ENCODE measurements around the gene MIOX. TPM values are rescaled to one million over a fixed set of nuclear protein-coding genes. Genes with fewer than 3 reads are reported as not detected.

Gene MIOX
- total and polyA plus RNA-seq, 11 donors = not detected

DNA sequence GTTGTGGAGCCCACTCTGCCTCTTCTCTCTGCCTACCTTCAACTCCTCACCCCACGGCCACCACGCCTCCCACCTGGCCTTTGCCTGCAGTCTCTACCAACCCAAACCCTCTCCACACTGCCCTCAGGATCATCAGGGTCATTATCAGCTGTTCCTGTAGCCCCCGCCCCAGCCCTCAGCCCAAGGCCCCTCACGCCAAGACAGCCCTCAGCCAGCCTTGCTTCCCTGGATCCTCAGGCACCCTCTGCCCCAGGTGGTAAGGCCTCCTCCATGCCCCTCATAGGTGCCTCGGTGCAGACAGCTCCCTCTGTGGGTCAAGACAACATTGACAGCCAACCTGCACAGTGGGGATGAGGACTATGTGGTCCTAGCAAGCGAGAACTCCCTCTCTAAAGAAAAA, 13.6 kb upstream of the MIOX start:
- Histone ChIP-seq H3K4me1 (peaks cover 0 to 67% (median 55%) of the 10 kb centered on the region in 12 donors), H3K27ac (no peak overlapping the region), H3K27me3 (no peaks in the 10 kb centered on the region), H3K4me3 (peak overlapping the region in 7 of 12 donors; percentile 82 to 93 (median 87)), H3K36me3 (peaks cover 0 to 1% (median 0%) of the 10 kb centered on the region in 9 donors), H3K9me3 (no peaks in the 10 kb centered on the region)
- DNase-seq (no peak), ATAC-seq (no peak)
- intact Hi-C loops (cut with DNase I) = no loop called here
- WGBS, 4 donors = 78 to 95% (median 81%) methylated on average over 5 to 6 of the region's 6 CpGs
- TF ChIP-seq, protein P1, sequence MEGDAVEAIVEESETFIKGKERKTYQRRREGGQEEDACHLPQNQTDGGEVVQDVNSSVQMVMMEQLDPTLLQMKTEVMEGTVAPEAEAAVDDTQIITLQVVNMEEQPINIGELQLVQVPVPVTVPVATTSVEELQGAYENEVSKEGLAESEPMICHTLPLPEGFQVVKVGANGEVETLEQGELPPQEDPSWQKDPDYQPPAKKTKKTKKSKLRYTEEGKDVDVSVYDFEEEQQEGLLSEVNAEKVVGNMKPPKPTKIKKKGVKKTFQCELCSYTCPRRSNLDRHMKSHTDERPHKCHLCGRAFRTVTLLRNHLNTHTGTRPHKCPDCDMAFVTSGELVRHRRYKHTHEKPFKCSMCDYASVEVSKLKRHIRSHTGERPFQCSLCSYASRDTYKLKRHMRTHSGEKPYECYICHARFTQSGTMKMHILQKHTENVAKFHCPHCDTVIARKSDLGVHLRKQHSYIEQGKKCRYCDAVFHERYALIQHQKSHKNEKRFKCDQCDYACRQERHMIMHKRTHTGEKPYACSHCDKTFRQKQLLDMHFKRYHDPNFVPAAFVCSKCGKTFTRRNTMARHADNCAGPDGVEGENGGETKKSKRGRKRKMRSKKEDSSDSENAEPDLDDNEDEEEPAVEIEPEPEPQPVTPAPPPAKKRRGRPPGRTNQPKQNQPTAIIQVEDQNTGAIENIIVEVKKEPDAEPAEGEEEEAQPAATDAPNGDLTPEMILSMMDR (IDR thresholded peaks at IDR 0.05) = peak in 2 of 12 donors; percentile 7 to 17
- no peak for TF ChIP-seq POLR2A (IDR thresholded peaks at IDR 0.05)

DNA sequence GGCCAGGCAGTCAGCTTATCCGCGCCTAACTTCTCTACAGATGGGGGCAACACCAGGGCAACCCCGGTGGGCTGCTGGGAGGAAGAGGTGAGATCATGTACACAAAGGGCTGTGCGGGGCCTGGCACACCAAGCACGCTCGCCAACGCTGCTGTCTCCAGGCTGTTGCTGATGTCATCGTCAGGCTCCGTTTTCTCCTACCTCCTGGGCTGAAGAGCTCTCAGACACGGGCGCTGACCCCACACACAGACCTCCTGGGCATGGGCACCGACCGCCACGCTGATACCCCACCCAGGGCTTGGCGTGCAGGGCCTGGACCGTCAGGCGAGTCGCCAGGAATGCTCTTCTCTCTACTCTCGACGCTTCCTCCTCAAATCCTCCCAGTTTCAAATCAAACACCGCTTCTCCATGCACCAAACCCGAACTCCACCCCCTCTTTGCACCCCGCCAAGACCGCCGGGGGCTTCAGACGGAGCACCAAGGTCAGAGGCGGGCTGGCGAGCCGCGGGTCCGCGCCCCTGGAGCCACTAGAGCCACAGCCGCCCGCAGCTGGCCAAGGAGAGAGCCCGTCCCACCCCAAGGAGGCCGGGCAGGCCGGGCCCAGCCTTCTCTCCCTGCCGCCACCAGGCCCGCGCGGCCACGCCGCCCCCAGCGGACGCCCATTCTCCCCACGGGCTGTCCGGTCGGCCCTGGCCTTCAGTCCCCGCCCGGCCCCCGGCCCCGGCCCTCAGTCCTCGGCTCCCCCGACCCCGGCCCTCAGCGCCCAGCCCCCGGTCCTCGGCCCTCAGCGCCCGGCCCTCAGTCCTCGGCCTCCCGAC, 12.6 kb upstream of the MIOX start:
- Histone ChIP-seq H3K4me1 (peaks cover 0 to 57% (median 52%) of the 10 kb centered on the region in 12 donors), H3K9me3 (no peaks in the 10 kb centered on the region), H3K27ac (peak overlapping the region in 9 of 12 donors; percentile 21 to 87 (median 67)), H3K4me3 (peak overlapping the region; percentile 78 to 93 (median 87)), H3K27me3 (peaks cover 0 to 2% (median 0%) of the 10 kb centered on the region in 9 donors), H3K36me3 (no peaks in the 10 kb centered on the region)
- ATAC-seq (peak in 2 of 4 donors; percentile 25 to 38), DNase-seq (peak in 3 of 5 donors; percentile 36 to 72 (median 42))
- TF ChIP-seq, protein P1 (IDR thresholded peaks at IDR 0.05) = no peak
- no peak for TF ChIP-seq POLR2A (IDR thresholded peaks at IDR 0.05)
- intact Hi-C loops (cut with DNase I) = loop anchor here in 1 of 10 donors (2.0 kb wide), 1 partner anchor 33 kb away; the partner anchor contains the start of gene LMF2
- WGBS, 4 donors = 5 to 14% (median 9%) methylated on average over 23 to 62 of the region's 62 CpGs

DNA sequence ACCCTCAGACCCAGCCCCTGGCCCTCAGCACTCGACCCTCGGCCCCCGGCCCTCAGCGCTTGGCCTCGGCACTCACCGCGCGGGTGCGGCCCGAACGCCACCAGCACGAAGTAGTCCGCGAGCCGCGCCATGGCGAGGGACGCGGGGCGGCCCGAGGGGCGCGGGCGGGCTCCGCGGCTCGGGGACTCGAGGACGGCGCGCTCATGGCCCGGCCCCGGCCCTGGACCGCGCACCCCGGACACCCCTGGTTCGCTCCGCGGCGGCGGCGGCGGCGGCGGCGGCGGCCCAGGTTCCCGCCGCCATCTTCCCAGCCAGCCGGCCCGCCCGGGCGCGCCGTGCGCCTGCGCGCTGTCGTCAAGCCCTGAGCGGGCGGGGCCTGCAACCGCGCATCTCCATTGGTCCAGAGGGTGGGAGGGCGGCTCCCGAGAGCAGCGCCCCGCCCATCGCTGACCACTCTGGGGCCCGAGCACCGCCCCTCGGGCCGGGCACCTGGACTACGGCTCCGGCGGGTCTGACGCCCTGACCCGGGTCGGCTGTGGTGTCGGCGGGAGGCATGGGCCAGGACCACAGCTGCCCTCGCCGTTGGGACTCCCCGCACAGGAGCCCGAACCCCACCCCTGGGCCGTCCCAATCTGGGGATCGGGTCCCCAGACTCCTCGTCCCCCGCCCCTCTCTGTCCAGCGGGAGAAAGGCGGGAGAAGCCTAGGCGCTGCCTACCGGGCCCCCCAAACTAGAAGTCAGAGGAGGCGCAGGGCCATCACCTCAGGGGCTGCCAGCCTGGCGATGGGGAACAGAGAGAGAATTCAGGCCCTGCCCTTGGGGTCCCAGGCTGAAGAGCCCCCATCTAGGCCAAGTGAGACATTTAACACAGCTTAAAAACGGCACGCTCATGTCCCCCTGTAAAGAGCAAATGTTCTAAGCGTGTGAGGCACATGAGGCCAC, 11.7 kb upstream of the MIOX start, which contains the start of gene SBF1:
SBF1 (minus strand) TSS at position 326 of the 942 bp plus-strand sequence; CDS start at position 131, 195 bp downstream.
- 1 to 10% (median 2%) methylated on average over 13 to 97 of the region's 97 CpGs for WGBS, 4 donors
- intact Hi-C loops (cut with DNase I) = loop anchor here in 1 of 10 donors (2.0 kb wide), 1 partner anchor 32 kb away; the partner anchor contains the start of gene LMF2
- peaks cover 0 to 11% (median 3%) of the 10 kb centered on the region in 9 donors for H3K27me3 ChIP-seq
- H3K4me3 ChIP-seq = peak within 1 kb of the TSS; percentile 78 to 93 (median 87)
- DNase-seq = peak; percentile 93 to 97 (median 95)
- H3K27ac ChIP-seq = peak within 1 kb of the TSS in 11 of 12 donors; percentile 23 to 87 (median 71)
- TF ChIP-seq POLR2A (IDR thresholded peaks at IDR 0.05) = peak; percentile 54 to 85
- TF ChIP-seq, protein P1 (IDR thresholded peaks at IDR 0.05) = no peak
- peaks cover 0 to 48% (median 45%) of the 10 kb centered on the region in 12 donors for H3K4me1 ChIP-seq
- no peaks in the 10 kb centered on the region for H3K9me3 ChIP-seq
- peak; percentile 97 to 99 (median 98) for ATAC-seq
- H3K36me3 ChIP-seq = no peaks in the 10 kb centered on the region
